Gastroesophageal sphincter (tissue), 3 donors: Measurements from ENCODE around the gene KRTAP10-9.

Source experiments
- CTCF ChIP-seq, 4 experiments: fragments of 200-600 bp in 2 of 4; fragments of 450-650 bp in 2 of 4; sonication (generic) in 1 of 4; IDR thresholded peaks; one replicate each; pipeline ENCODE4 v1.5.1; 2017 to 2019; ENCODE audit warnings: antibody characterized with exemption in 4 of 4, mild to moderate bottlenecking in 2 of 4, moderate library complexity in 2 of 4
- POLR2A ChIP-seq, 2 donors: fragments of 450-650 bp; IDR thresholded peaks; one replicate each; pipeline ENCODE4 v1.6.1; 2017; ENCODE audit warnings: antibody characterized with exemption in 2 of 2, mild to moderate bottlenecking in 2 of 2, moderate library complexity in 1 of 2

DNA sequence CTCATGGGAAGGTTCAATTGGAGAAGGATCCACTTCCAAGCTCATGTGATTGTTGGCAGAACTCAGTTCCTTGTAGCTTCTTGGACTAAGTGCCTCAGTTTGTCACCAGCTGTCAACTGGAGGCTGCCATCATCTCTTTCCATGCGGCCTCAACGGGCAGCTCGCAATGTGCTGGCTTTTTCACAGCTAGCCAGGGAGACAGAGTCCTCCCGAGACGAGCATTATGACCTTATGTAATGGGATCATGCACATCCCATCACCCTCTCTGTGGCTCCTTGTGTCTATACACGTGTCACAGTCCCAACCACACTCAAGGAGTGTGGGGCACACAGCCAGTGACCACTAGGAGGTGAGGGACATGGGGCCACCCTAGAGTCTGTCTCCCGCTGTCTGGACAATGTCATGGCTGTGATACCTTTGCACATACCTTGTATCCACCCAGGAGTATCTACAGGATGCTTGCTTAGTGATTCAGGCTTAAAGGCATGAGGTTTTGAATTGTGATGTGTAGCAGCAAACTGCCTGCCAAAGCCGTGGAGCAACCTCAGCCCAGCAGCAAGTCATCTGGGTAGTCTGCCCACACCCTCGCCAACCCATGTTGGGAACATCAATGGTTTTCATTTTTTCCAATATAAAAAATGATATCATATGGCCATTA is 30.7 kb upstream of the KRTAP10-9 start:
- TF ChIP-seq CTCF (IDR thresholded peaks at IDR 0.05) (no peak), POLR2A (IDR thresholded peaks at IDR 0.05) (no peak)
